Ovary (tissue), 3 donors: Measurements from ENCODE around the gene MAP4K4.

ENCODE experiments used
- POLR2A ChIP-seq: fragments of 450-650 bp; IDR thresholded peaks from one replicate; pipeline ENCODE4 v1.6.1; 2017; ENCODE audit warnings: antibody characterized with exemption, mild to moderate bottlenecking, moderate library complexity
- TF ChIP-seq, protein P1 (sequence below), 3 donors: fragments of 450-650 bp in 2 of 3; fragments of 200-600 bp in 1 of 3; IDR thresholded peaks; one replicate each; pipeline versions ENCODE4 v1.5.1 to v1.8.0; 2016 to 2022; ENCODE audit warnings: antibody characterized with exemption in 3 of 3, mild to moderate bottlenecking in 1 of 3
- donor health status: DM: no; HTN: no; CAD: no.

DNA sequence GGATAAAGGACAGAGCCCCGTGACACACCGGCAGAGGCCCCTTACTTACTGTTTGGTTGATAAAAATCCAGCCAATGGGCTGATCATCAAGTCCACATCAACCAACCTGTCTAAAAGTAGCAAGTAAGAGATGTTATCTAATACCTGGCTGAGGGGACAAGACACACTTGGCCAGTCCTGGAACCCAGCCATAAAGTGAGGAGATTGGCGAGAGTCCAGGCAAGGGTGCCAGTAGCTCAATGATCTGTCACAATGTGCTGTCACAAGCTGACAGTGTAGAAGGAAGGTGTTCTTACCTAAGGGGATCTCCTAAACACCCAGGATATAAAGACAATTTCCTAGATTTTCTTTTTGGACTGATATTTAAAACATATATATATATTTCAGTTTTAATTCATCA lies 232.5 kb downstream of the MAP4K4 start:
- TF ChIP-seq, protein P1, sequence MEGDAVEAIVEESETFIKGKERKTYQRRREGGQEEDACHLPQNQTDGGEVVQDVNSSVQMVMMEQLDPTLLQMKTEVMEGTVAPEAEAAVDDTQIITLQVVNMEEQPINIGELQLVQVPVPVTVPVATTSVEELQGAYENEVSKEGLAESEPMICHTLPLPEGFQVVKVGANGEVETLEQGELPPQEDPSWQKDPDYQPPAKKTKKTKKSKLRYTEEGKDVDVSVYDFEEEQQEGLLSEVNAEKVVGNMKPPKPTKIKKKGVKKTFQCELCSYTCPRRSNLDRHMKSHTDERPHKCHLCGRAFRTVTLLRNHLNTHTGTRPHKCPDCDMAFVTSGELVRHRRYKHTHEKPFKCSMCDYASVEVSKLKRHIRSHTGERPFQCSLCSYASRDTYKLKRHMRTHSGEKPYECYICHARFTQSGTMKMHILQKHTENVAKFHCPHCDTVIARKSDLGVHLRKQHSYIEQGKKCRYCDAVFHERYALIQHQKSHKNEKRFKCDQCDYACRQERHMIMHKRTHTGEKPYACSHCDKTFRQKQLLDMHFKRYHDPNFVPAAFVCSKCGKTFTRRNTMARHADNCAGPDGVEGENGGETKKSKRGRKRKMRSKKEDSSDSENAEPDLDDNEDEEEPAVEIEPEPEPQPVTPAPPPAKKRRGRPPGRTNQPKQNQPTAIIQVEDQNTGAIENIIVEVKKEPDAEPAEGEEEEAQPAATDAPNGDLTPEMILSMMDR (IDR thresholded peaks at IDR 0.05): no peak
- no peak for TF ChIP-seq POLR2A
